Frontal cortex (tissue), 4 donors: ENCODE data around the gene MMP2. TPM values are rescaled to one million over a fixed set of nuclear protein-coding genes. Genes with fewer than 3 reads are reported as not detected.

Experiments
- DNase-seq, 2 donors: peaks; one replicate each; pipeline ENCODE4 v3.0.0; 2012; ENCODE audit warnings: low spot score in 2 of 2
- FAIRE-seq: peaks from 2 replicates; lab custom pipeline; 2012; peaks lifted over from hg19 to GRCh38; lab: Jason Lieb, UNC
- total RNA-seq: library from RNA; depleted of rRNA; stranded (reverse); fragments of >200 nt; gene quantifications from one replicate; pipeline ENCODE4 v1.2.3, GENCODE V29; 2014
- donor health status: control.
- donor health status: control.
- donor health status: control.

MMP2 gene
- total RNA-seq, 1 donor from 2014 or later: 8.2 TPM

GRCh38 chr16:55467898-55468297 lies 11.1 kb upstream of the MMP2 start:
- no peak for FAIRE-seq
- no peak for DNase-seq

GRCh38 chr16:55468352-55468990 lies 10.5 kb upstream of the MMP2 start:
- DNase-seq: no peak
- no peak for FAIRE-seq

- no peak for DNase-seq
- no peak for FAIRE-seq
Measured at GRCh38 chr16:55469821-55470532, 9.0 kb upstream of the MMP2 start.

- DNase-seq (no peak), FAIRE-seq (no peak)
Measured at GRCh38 chr16:55470533-55471371, 8.2 kb upstream of the MMP2 start.

GRCh38 chr16:55471448-55472097 lies 7.4 kb upstream of the MMP2 start:
- no peak for FAIRE-seq
- DNase-seq: no peak

GRCh38 chr16:55473587-55473986 lies 5.4 kb upstream of the MMP2 start:
- DNase-seq: no peak

GRCh38 chr16:55474821-55475220 lies 4.2 kb upstream of the MMP2 start:
- FAIRE-seq: no peak
- no peak for DNase-seq

More at GRCh38 chr16:55473587-55473986, 5.4 kb upstream of the MMP2 start:
- no peak for FAIRE-seq

- DNase-seq: no peak
- no peak for FAIRE-seq
Measured at GRCh38 chr16:55475919-55476318, 3.1 kb upstream of the MMP2 start.

- no peak for DNase-seq
- FAIRE-seq: no peak
Measured at GRCh38 chr16:55476625-55477533, 2.1 kb upstream of the MMP2 start.

GRCh38 chr16:55477736-55478135 lies 1.3 kb upstream of the MMP2 start:
- no peak for FAIRE-seq
- no peak for DNase-seq

GRCh38 chr16:55479430-55480140 lies 587 bp downstream of the MMP2 start:
- no peak for FAIRE-seq
- peak in 1 of 2 donors; percentile 28 for DNase-seq

- no peak for FAIRE-seq
Measured at GRCh38 chr16:55480228-55480655, 1.2 kb downstream of the MMP2 start.

GRCh38 chr16:55481023-55481422 lies 2.0 kb downstream of the MMP2 start:
- no peak for DNase-seq
- FAIRE-seq: no peak

More at GRCh38 chr16:55480228-55480655, 1.2 kb downstream of the MMP2 start:
- DNase-seq: peak; percentile 49 to 51

- no peak for DNase-seq
- no peak for FAIRE-seq
Measured at GRCh38 chr16:55482056-55482455, 3.1 kb downstream of the MMP2 start.

GRCh38 chr16:55487048-55487803 lies 8.2 kb downstream of the MMP2 start:
- DNase-seq (no peak), FAIRE-seq (no peak)

GRCh38 chr16:55488306-55488705 lies 9.3 kb downstream of the MMP2 start:
- DNase-seq (no peak), FAIRE-seq (no peak)

GRCh38 chr16:55489119-55489955 lies 10.3 kb downstream of the MMP2 start:
- FAIRE-seq (no peak), DNase-seq (no peak)
